PC-3 (cell line): ENCODE measurements around the gene ACTR2. TPM values are rescaled to one million over a fixed set of nuclear protein-coding genes. Genes with fewer than 3 reads are reported as not detected.

Experiments
- ATAC-seq: fragments of 200-7000 bp; cut with Tn5 transposase; 2 replicates; pipeline ENCODE4 v1.9.1; 2020; ENCODE audit warnings: mild to moderate bottlenecking, moderate library complexity
- BruUV-seq: library from RNA; stranded (reverse); fragments of 400-500 nt; replicated peaks from 2 replicates; lab custom pipeline; 2021; lab: Mats Ljungman, UMichigan
- CTCF ChIA-PET: fragments of 300-600 bp; sonication (Branson Sonifier 250); formaldehyde crosslinking; loops from one replicate; lab custom pipeline; 2022; ENCODE audit warnings: antibody characterized with exemption; lab: Charles Lee
- POLR2A ChIA-PET: fragments of 300-600 bp; sonication (Branson Sonifier 250); formaldehyde crosslinking; loops from one replicate; lab custom pipeline; 2022; ENCODE audit warnings: antibody characterized with exemption; ENCODE audit not compliant: unreplicated experiment; lab: Charles Lee
- DNase-seq: peaks from one replicate; pipeline ENCODE4 v3.0.0-alpha.2; 2015
- H2AFZ ChIP-seq: fragments of 300-600 bp; sonication (generic); 2 replicates; pipeline ENCODE4 v1.6.0; 2016; ENCODE audit warnings: antibody characterized with exemption, low read length
- H3F3A ChIP-seq: fragments of 300-600 bp; sonication (generic); one replicate; pipeline ENCODE4 v1.6.0; 2017; ENCODE audit warnings: antibody characterized with exemption, low read length, control low read depth, mild to moderate bottlenecking; ENCODE audit not compliant: unreplicated experiment
- H3K27ac ChIP-seq: fragments of 300-600 bp; sonication (generic); 2 replicates; pipeline ENCODE4 v1.5.1; 2016; ENCODE audit warnings: mild to moderate bottlenecking, low read length
- H3K27me3 ChIP-seq: fragments of 300-600 bp; sonication (generic); 2 replicates; pipeline ENCODE4 v1.6.1; 2016; ENCODE audit warnings: low read length, mixed read lengths
- H3K36me3 ChIP-seq: fragments of 300-600 bp; sonication (generic); 2 replicates; pipeline ENCODE4 v1.6.1; 2016; ENCODE audit warnings: low read depth, mixed run types, low read length, mixed read lengths
- H3K4me1 ChIP-seq: fragments of 300-600 bp; sonication (generic); 2 replicates; pipeline ENCODE4 v1.5.1; 2016; ENCODE audit warnings: low read length; ENCODE audit not compliant: insufficient read depth
- H3K4me2 ChIP-seq: fragments of 300-600 bp; sonication (generic); 2 replicates; pipeline ENCODE4 v1.6.0; 2016; ENCODE audit warnings: low read length
- H3K4me3 ChIP-seq: fragments of 300-600 bp; sonication (generic); 2 replicates; pipeline ENCODE4 v1.5.1; 2016; ENCODE audit warnings: mild to moderate bottlenecking, low read length, mixed read lengths
- H3K79me2 ChIP-seq: fragments of 300-600 bp; sonication (generic); 2 replicates; pipeline ENCODE4 v1.6.1; 2017; ENCODE audit warnings: low read length, mixed read lengths
- H3K9ac ChIP-seq: fragments of 300-600 bp; sonication (generic); 2 replicates; pipeline ENCODE4 v1.6.0; 2016; ENCODE audit warnings: mild to moderate bottlenecking, low read length
- H3K9me2 ChIP-seq: fragments of 300-600 bp; sonication (generic); replicated peaks from 2 replicates; pipeline ENCODE4 v1.6.1; 2016; ENCODE audit warnings: mixed run types, low read length, mixed read lengths
- H3K9me3 ChIP-seq: fragments of 300-600 bp; sonication (generic); 2 replicates; pipeline ENCODE4 v1.6.1; 2016; ENCODE audit warnings: low read length, mixed read lengths
- H4K20me1 ChIP-seq: fragments of 300-600 bp; sonication (generic); 2 replicates; pipeline ENCODE4 v1.6.1; 2016; ENCODE audit warnings: low read length, mixed read lengths
- EZH2 ChIP-seq: fragments of 300-600 bp; sonication (generic); IDR thresholded peaks from one replicate; pipeline ENCODE4 v1.6.1; 2017; ENCODE audit warnings: antibody characterized with exemption, mild to moderate bottlenecking, low read length; ENCODE audit not compliant: unreplicated experiment
- EZH2phosphoT487 ChIP-seq: fragments of 300-600 bp; sonication (generic); IDR thresholded peaks from 2 replicates; pipeline ENCODE4 v1.6.1; 2018; ENCODE audit warnings: mild to moderate bottlenecking, antibody characterized with exemption, low read length, borderline replicate concordance
- intact Hi-C: fragments of 100-400 bp; cut with micrococcal nuclease; formaldehyde crosslinking; loops from 2 replicates; pipeline ENCODE4 v1.9.0; 2023
- total RNA-seq: library from RNA; depleted of rRNA; stranded (reverse); fragments of >200 nt; gene quantifications from 2 replicates; pipeline ENCODE4 v1.2.3, GENCODE V29; 2014
- TF ChIP-seq, protein P1 (sequence below): fragments of 300-600 bp; sonication (generic); conservative IDR thresholded peaks from 2 replicates; pipeline ENCODE4 v1.5.1; 2017; ENCODE audit warnings: antibody characterized with exemption, low read depth, mild to moderate bottlenecking, low read length

ACTR2 gene
- total RNA-seq, 1 experiment from 2014 or later, result 56.7 TPM

- BruUV-seq, result no TSS peak
- TF ChIP-seq EZH2 (no peak), EZH2phosphoT487 (no peak)
- TF ChIP-seq, protein P1, sequence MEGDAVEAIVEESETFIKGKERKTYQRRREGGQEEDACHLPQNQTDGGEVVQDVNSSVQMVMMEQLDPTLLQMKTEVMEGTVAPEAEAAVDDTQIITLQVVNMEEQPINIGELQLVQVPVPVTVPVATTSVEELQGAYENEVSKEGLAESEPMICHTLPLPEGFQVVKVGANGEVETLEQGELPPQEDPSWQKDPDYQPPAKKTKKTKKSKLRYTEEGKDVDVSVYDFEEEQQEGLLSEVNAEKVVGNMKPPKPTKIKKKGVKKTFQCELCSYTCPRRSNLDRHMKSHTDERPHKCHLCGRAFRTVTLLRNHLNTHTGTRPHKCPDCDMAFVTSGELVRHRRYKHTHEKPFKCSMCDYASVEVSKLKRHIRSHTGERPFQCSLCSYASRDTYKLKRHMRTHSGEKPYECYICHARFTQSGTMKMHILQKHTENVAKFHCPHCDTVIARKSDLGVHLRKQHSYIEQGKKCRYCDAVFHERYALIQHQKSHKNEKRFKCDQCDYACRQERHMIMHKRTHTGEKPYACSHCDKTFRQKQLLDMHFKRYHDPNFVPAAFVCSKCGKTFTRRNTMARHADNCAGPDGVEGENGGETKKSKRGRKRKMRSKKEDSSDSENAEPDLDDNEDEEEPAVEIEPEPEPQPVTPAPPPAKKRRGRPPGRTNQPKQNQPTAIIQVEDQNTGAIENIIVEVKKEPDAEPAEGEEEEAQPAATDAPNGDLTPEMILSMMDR, result no peak
- Histone ChIP-seq H3K4me2 (no peak overlapping the region), H3K9me2 (no peaks in the 10 kb centered on the region), H3K9me3 (no peaks in the 10 kb centered on the region), H2AFZ (no peak overlapping the region), H3K4me1 (no peaks in the 10 kb centered on the region), H3K79me2 (no peaks in the 10 kb centered on the region), H4K20me1 (no peaks in the 10 kb centered on the region), H3F3A (no peaks in the 10 kb centered on the region), H3K9ac (no peak overlapping the region), H3K27me3 (no peaks in the 10 kb centered on the region), H3K4me3 (no peak overlapping the region), H3K36me3 (no peaks in the 10 kb centered on the region), H3K27ac (no peak overlapping the region)
- ChIA-PET CTCF (no interaction called here), POLR2A (interaction anchor here (0.6 kb wide), 1 partner anchor 129 kb away, joined by 4 read pairs; no protein-coding TSS in a partner anchor)
- ATAC-seq (no peak), DNase-seq (no peak)
- intact Hi-C loops, result no loop called here
Observed at GRCh38 chr2:65199891-65200290, 27.7 kb upstream of the ACTR2 start.

DNA sequence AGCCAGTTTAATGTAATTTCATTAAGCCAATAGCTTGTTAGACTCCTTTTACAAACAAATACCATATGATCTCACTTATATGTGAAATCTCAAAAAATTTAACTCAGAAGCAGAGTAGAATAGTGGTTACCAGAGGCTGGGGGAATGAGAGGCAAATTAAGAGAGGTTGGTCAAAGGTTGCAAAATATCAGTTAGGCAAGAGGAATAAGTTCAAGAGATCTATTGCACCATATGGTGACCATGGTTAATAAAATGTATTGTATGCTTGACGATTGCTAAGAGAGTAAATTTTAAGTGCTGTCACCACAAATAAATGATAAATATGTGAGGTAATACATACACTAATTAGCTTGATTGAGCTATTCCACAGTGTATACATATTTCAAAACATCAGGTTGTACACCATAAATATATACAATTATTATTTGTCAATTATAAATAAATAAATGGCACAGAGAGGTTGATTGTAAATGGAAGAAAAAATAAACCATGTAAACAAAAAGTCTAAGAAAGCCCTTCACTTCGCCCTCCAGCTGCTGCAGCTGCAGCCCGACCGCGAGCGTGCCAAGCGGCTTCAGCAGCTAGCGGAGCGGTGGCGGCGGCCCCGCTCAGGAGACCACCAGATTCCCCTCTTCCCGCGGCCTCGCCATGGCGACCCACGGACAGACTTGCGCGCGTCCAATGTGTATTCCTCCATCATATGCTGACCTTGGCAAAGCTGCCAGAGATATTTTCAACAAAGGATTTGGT is 23.0 kb upstream of the ACTR2 start:
- no peak overlapping the region for H3K9ac ChIP-seq
- H3K79me2 ChIP-seq, result no peaks in the 10 kb centered on the region
- no peaks in the 10 kb centered on the region for H3K36me3 ChIP-seq
- intact Hi-C loops, result no loop called here
- H3K4me3 ChIP-seq, result no peak overlapping the region
- H3K27ac ChIP-seq, result no peak overlapping the region
- H3K9me2 ChIP-seq, result no peaks in the 10 kb centered on the region
- TF ChIP-seq, protein P1, result no peak
- TF ChIP-seq EZH2phosphoT487 (no peak), EZH2 (no peak)
- H3K4me2 ChIP-seq, result no peak overlapping the region
- no peaks in the 10 kb centered on the region for H3K4me1 ChIP-seq
- ChIA-PET POLR2A (interaction anchor here (0.6 kb wide), 1 partner anchor 8 kb away, joined by 4 read pairs; no protein-coding TSS in a partner anchor), CTCF (no interaction called here)
- H3K9me3 ChIP-seq, result no peaks in the 10 kb centered on the region
- H3F3A ChIP-seq, result no peaks in the 10 kb centered on the region
- H4K20me1 ChIP-seq, result no peaks in the 10 kb centered on the region
- H2AFZ ChIP-seq, result no peak overlapping the region
- H3K27me3 ChIP-seq, result no peaks in the 10 kb centered on the region
- DNase-seq (no peak), ATAC-seq (no peak)
- no TSS peak for BruUV-seq

DNA sequence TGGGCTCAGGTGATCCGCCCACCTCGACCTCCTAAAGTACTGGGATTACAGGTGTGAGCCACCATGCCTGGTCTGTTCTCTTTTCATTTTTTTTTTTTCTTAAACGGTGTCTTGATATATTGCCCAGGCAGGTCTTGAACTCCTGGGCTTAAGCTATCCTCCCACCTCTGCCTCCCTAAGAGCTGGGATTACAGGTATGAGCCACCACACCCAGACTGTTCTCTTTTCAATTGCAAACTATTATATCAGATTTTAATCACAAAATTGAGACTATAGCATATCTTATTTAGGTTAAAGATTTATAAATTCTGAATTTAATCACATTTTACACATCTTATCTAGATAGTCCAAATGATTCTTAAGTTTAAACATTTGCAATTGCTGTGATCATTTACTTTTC is 15.5 kb upstream of the ACTR2 start:
- Histone ChIP-seq H3K4me3 (no peak overlapping the region), H3K79me2 (no peaks in the 10 kb centered on the region), H3K4me2 (no peak overlapping the region), H3K9me2 (no peaks in the 10 kb centered on the region), H2AFZ (no peak overlapping the region), H3K9ac (no peak overlapping the region), H3K27me3 (no peaks in the 10 kb centered on the region), H3K9me3 (no peaks in the 10 kb centered on the region), H3K4me1 (no peaks in the 10 kb centered on the region), H3K27ac (no peak overlapping the region), H4K20me1 (no peaks in the 10 kb centered on the region), H3F3A (no peaks in the 10 kb centered on the region), H3K36me3 (no peaks in the 10 kb centered on the region)
- no peak for DNase-seq
- TF ChIP-seq EZH2, result no peak
- TF ChIP-seq, protein P1, result no peak
- no peak for TF ChIP-seq EZH2phosphoT487
- intact Hi-C loops, result no loop called here
- no peak for ATAC-seq
- ChIA-PET POLR2A (interaction anchor here (0.6 to 1.0 kb wide), 2 partner anchors 8 to 82 kb away, joined by 4 to 5 read pairs; partner anchors contain the start of gene RAB1A), CTCF (no interaction called here)
- BruUV-seq, result no TSS peak
